ENCODE data around the gene DOLPP1. TPM values are rescaled to one million over a fixed set of nuclear protein-coding genes. Genes with fewer than 3 reads are reported as not detected.

DOLPP1 gene
- total RNA-seq, 1 experiment from 2014 or later = 30.4 TPM

- ChIA-PET POLR2A (ENCODE audit: low non-redundant PET) (no interaction called here), CTCF (no interaction called here)
Observed at GRCh38 chr9:129093602-129094386, 12.9 kb downstream of the DOLPP1 start.

GRCh38 chr9:129094387-129095169, 13.7 kb downstream of the DOLPP1 start:
- H3K4me1 ChIP-seq (ENCODE audit: insufficient read depth, low read length, poor library complexity, severe bottlenecking) = no peaks in the 10 kb centered on the region
- no TSS peak for BruUV-seq (replicated peaks)
- no peak for DNase-seq (ENCODE audit: low spot score)
- POLR2A ChIA-PET (ENCODE audit: low non-redundant PET) = no interaction called here
- H3K4me3 ChIP-seq (ENCODE audit: low read depth, low read length, poor library complexity, severe bottlenecking) = no peak overlapping the region
- no peaks in the 10 kb centered on the region for H3K9me3 ChIP-seq (ENCODE audit: low read depth, low read length, poor library complexity, severe bottlenecking)
- H3K27ac ChIP-seq (ENCODE audit: low read depth, low read length, poor library complexity, severe bottlenecking) = no peak overlapping the region
- peaks cover 5% of the 10 kb centered on the region for H3K36me3 ChIP-seq (ENCODE audit: insufficient read depth, low read length, poor library complexity, severe bottlenecking)
- TF ChIP-seq EZH2 (IDR thresholded peaks at IDR 0.05; ENCODE audit: borderline replicate concordance, low read depth, low read length, poor library complexity, severe bottlenecking) = no peak
- TF ChIP-seq CTCF (conservative IDR thresholded peaks at IDR 0.05; ENCODE audit: low read depth, low read length) = no peak
- intact Hi-C loops (cut with micrococcal nuclease; ENCODE audit: unreplicated experiment) = no loop called here
- H3K27me3 ChIP-seq (replicated peaks; ENCODE audit: insufficient read depth, low read depth, low read length, poor library complexity) = no peaks in the 10 kb centered on the region
- CTCF ChIA-PET = no interaction called here

More at GRCh38 chr9:129093602-129094386, 12.9 kb downstream of the DOLPP1 start:
- intact Hi-C loops (cut with micrococcal nuclease; ENCODE audit: unreplicated experiment) = no loop called here
- Histone ChIP-seq H3K36me3 (ENCODE audit: insufficient read depth, low read length, poor library complexity, severe bottlenecking) (peaks cover 12% of the 10 kb centered on the region), H3K4me3 (ENCODE audit: low read depth, low read length, poor library complexity, severe bottlenecking) (no peak overlapping the region), H3K4me1 (ENCODE audit: insufficient read depth, low read length, poor library complexity, severe bottlenecking) (no peaks in the 10 kb centered on the region), H3K27ac (ENCODE audit: low read depth, low read length, poor library complexity, severe bottlenecking) (no peak overlapping the region), H3K9me3 (ENCODE audit: low read depth, low read length, poor library complexity, severe bottlenecking) (no peaks in the 10 kb centered on the region), H3K27me3 (replicated peaks; ENCODE audit: insufficient read depth, low read depth, low read length, poor library complexity) (no peaks in the 10 kb centered on the region)
- BruUV-seq (replicated peaks) = no TSS peak
- TF ChIP-seq EZH2 (IDR thresholded peaks at IDR 0.05; ENCODE audit: borderline replicate concordance, low read depth, low read length, poor library complexity, severe bottlenecking) = no peak
- no peak for DNase-seq (ENCODE audit: low spot score)

- peaks cover 2% of the 10 kb centered on the region for H3K36me3 ChIP-seq (ENCODE audit: insufficient read depth, low read length, poor library complexity, severe bottlenecking)
- TF ChIP-seq CTCF (conservative IDR thresholded peaks at IDR 0.05; ENCODE audit: low read depth, low read length) (no peak), EZH2 (IDR thresholded peaks at IDR 0.05; ENCODE audit: borderline replicate concordance, low read depth, low read length, poor library complexity, severe bottlenecking) (no peak)
- H3K4me1 ChIP-seq (ENCODE audit: insufficient read depth, low read length, poor library complexity, severe bottlenecking) = no peaks in the 10 kb centered on the region
- H3K27ac ChIP-seq (ENCODE audit: low read depth, low read length, poor library complexity, severe bottlenecking) = no peak overlapping the region
- BruUV-seq (replicated peaks) = no TSS peak
- ChIA-PET CTCF (no interaction called here), POLR2A (ENCODE audit: low non-redundant PET) (no interaction called here)
- DNase-seq (ENCODE audit: low spot score) = no peak
- intact Hi-C loops (cut with micrococcal nuclease; ENCODE audit: unreplicated experiment) = no loop called here
- H3K27me3 ChIP-seq (replicated peaks; ENCODE audit: insufficient read depth, low read depth, low read length, poor library complexity) = no peaks in the 10 kb centered on the region
- H3K4me3 ChIP-seq (ENCODE audit: low read depth, low read length, poor library complexity, severe bottlenecking) = no peak overlapping the region
- no peaks in the 10 kb centered on the region for H3K9me3 ChIP-seq (ENCODE audit: low read depth, low read length, poor library complexity, severe bottlenecking)
Observed at GRCh38 chr9:129095170-129095667, 14.3 kb downstream of the DOLPP1 start.
